HG03135 (cell line): ENCODE results near the gene CEP72.
"Not testable (repeated sequence)": the region's sequence is repeated elsewhere in the genome, so short reads cannot be mapped to it uniquely, and the experiment has no call there.

Experiments used
- ATAC-seq: cut with Tn5 transposase; IDR thresholded peaks from one replicate; pipeline ENCODE4 v1.9.1; 2021; ENCODE audit warnings: mild to moderate bottlenecking, moderate library complexity; ENCODE audit not compliant: unreplicated experiment

The CEP72 gene

DNA sequence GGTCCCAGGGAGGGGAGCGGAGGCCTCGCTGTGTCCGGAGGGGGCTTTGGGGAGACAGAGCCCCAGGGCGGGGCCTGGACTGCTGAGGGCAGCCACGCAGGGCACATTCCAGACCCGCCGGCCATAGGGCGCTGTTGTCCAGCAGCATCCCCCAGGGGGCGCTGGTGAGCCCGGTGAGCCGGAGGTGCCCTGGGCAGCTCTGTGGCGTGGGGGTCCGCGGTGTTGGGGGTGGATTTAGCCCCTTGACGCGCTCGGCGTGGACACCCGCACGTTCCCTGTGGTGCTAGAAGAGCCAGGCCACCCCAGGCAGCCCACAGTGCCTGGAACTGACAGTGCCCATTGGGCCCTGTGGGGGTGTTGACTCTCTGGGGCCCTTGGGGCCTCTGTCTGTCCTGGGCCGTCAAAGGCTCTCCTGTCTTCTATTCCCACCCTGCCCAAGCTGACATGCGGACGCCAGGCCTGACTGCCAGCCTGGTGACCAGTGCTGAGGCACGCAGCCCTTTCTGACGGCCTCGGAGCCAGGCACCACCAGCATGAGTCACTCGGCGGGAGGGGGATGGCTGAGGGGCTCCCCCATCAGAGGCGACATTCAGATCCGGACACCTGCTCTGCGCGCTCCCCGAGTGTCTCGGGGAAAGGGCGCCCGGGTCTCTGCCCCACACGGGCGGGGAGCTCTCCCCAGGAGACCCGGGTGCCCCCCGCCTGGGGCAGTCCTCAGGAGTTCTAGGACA, 57.1 kb downstream of the CEP72 start:
- no peak for ATAC-seq

DNA sequence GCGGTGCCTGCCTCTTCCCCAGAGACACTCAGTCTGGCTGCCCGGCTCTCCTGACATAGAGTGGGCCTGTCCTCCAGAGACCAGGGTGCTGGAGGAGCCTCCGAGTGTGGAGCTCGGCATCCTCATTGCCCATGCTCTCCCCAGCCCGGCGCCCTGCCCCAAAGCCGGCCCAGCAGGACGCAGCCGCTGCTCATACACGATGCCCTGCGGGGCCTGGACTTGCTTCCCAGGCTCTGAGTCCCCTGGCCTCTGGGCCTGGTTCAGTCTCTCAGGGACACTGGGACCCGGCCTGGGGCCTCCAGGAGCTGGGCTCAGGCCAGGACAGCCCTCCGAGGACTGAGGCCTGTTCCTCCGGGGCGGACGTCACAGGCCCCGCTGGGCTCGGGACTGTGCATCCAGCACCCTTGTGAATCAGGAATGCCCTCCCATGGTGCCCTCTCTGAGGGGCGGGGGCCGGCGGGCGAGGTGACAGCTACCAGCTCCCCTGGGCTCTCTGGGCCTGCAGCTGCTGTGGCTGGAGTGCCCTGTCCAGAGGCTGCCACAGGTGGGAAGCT, 57.8 kb downstream of the CEP72 start:
- no peak for ATAC-seq

DNA sequence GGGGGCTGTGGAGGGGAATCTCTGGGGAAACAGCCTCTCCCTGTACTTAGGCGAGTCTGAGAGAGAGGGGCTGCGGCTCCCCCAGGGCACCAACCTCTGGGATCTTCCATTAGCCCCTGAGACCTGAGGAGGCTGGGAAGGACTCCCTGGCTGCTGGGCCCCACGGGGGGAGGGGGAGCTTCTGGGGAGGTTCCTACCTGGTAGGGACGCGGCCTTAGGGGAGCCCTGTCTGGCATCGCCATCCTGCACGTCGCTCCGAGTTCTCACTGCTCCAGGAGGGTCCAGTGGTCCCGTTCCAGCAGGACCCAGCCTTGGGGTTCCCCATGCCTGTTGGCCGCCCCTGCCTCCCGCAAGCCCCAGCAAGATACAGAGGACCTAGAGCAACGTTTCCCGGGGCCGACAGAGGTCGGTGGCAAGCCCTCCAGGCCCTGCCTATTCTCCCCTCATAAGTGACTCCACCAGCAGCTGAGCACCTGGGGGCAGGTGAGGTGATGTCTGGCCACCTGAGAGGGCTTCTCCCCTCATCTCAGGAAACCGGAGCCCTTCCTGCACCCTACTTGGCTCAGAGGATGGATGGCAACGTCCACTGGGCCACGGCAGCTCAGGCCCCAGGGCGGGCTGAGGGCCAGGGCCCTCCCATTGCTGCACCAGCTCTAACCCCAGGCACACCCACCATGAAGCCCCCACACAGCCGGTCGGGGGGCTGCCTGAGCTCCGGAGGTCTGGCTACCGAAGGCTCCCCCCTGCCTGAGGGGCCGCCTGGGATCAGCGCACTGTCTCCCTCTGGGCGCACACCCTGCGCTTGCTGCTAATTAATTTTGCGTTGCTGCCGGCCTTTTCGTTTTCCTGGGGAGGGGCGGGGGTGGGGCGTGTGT, 58.5 kb downstream of the CEP72 start:
- ATAC-seq, result no peak

GRCh38 chr5:671459-672328, 59.6 kb downstream of the CEP72 start:
- no peak for ATAC-seq

DNA sequence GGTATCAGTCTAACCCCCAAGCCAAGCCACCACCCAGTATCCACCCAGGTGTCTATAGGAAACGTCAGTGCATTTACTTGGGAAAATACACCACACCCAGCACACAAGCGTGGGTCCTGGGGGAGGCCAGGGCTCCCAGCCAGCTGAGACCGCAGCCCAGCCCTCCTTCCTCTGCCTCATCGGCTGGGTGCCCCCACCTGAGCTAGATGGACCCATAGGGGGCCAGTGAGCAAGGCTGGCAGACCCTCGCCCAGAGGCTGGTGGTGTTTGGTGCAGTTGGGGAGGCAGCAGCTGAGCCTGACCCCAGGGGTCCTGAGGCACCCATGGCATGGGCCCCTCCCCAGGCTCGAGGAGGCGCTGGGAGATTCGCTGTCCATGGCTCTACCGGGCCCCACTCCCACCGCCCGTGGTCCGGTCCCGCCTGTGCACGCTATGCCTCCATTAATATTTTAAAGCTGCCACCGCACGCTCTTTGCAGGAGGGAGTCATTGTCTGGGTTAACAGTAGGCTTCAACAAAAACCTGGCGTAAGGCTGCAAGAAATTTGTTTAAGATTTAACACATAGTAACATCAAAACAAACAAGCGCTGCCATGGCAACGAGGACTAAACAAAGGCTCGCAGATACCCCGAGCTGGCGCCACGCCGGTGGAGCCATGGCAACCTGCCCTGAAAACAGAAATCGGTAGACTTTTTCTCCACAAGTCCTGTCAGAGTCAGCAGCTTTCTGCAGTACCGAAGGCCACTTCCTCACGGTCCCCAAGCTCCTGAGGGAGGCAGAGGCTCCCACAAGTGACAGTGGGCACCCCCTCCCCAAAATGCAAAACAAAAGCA, 60.4 kb downstream of the CEP72 start:
- ATAC-seq, result no peak

- no peak for ATAC-seq
Measured at GRCh38 chr5:673161-673830, 61.2 kb downstream of the CEP72 start.

DNA sequence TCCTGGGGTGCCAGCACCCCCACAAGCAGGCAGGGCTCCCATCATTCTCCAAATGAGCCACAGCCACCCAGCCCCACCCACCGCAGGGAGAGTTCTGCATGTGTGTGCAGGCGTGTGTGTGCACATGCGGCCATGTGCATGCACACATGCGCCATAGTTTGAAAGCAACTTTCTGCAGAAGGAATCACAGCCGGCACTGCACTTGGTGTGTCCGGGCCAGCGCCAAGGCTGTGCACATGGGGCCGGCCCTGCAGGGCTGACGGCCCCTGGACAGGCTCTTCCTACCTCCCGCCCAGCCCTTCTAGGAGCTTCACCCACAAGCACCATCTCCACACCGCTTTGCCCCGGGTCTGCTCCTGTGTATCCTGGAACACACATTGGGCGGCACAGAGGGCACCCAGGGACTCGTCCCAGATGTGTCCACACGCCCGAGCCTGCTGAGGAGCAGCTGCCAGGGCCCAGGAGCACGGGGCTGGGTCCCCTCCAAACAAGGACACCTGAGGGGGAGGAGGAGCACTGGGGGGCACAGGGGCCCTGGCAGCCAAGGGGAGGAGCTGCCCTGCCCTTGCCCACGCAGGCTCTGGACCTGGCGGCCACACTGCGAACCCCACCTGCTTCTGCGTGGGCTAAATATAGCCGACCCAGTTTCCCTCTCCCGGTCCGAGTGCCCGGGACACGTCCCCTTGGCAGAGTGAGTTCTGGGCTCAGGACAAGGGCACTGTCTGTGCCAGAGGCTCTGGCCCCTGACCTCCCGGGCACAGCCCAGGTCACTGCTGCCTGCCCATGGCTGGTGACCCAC, 61.9 kb downstream of the CEP72 start:
- no peak for ATAC-seq

DNA sequence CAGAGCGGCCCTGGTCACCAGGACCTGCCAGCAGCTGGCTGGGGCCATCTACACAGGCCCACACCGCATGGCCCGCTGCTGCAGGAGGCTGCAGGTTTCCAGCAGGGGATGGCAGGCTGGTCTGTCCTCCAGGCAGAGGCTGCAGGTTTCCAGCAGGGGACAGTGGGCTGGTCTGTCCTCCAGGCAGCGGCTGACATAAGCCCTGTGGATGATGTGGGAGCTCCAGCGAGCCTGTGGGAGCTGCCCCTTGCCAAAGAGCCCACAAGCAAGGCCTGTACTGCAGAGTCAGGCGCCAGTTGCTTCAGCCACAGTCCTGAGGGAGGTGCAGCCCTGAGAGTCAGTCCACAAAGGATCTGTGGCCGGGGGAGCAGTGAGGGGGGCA, 62.5 kb downstream of the CEP72 start:
- no peak for ATAC-seq

DNA sequence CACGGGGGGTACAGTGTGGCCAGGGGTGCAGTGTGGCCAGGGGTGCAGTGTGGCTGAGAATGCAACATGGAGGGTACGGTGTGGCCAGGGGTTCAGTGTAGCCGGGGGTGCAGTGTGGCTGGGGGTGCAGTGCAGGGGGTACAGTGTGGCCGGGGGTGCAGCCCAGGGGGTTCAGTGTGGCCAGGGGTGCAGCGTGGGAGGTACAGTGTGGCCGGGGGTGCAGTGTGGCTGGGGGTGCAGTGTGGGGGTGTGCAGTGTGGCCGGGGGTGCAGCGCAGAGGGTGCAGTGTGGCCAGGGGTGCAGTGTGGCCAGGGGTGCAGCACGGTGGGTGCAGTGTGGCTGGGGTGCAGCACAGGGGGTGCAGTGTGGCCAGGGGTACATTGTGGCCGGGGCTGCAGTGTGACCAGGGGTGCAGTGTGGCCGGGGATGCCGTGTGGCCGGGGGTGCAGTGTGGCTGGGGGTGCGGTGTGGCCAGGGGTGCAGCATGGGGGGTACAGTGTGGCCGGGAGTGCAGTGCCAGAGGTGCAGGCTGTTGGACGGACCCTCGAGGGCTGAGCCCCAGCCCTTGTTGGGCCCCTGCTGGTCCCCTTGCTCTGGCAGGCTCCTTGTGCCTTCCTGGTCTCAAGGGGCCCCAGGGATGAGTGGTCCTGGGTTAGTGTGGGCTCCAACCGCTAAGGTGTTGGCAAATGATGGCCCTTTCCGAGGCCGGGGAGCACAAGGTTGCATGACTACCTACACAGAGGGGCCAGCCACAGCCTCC, 63.2 kb downstream of the CEP72 start:
- no peak for ATAC-seq

DNA sequence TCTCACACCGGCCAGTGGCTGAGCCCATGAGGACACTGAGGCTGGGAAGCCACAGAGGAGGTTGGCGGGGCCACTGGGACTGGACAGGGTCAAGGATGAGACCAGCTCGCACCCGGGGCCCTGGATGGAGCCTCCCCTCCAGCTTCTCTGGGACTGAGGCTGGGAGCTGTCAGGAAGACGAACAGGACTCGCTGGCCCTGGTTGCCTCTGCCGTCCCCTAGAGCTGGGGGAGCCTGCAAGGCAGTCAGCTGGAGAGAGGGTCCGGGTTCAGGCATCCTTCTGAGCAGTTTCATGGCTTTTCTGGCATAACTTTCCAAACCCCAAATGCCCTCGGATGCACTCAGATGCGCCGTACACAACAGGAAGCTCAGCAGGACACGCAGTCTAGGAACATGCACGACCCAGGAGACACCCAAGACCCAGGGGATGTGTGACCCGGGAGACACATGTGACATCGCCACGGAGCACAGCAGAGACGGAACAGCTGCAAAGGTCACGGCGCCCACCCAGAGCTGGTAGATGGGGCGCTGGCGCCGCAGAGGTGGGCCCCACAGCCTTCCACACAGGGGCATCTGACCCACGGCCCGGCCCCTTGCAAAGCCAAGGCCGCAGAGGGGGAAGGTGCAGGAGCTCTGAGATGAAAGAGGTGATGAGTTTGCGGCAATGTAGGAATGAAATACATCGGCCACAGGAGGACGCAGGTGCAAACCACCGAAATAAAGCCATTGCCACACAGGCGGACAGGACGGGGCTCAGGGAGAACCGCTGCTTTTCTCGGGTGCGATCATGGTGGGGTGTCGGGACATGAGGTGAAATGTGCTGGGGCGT, 63.9 kb downstream of the CEP72 start:
- no peak for ATAC-seq

DNA sequence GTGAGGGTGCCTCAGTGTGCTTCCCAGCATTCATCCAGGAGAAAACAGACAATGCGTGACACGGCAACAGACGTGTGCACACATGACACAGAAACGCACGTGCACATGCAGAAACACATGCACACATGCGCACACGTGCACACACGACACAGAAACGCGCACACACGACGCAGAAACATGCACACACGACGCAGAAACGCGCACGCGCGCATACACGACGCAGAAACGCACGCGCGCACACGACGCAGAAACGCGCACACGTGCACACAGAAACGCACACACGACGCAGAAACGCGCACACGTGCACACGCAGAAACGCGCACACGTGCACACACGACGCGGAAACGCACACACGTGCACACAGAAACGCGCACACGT, 64.5 kb downstream of the CEP72 start:
- no peak for ATAC-seq

GRCh38 chr5:677131-678101, 65.3 kb downstream of the CEP72 start:
- ATAC-seq, result no peak

- ATAC-seq, result not testable (repeated sequence)
Measured at GRCh38 chr5:678521-678920, 66.4 kb downstream of the CEP72 start.

DNA sequence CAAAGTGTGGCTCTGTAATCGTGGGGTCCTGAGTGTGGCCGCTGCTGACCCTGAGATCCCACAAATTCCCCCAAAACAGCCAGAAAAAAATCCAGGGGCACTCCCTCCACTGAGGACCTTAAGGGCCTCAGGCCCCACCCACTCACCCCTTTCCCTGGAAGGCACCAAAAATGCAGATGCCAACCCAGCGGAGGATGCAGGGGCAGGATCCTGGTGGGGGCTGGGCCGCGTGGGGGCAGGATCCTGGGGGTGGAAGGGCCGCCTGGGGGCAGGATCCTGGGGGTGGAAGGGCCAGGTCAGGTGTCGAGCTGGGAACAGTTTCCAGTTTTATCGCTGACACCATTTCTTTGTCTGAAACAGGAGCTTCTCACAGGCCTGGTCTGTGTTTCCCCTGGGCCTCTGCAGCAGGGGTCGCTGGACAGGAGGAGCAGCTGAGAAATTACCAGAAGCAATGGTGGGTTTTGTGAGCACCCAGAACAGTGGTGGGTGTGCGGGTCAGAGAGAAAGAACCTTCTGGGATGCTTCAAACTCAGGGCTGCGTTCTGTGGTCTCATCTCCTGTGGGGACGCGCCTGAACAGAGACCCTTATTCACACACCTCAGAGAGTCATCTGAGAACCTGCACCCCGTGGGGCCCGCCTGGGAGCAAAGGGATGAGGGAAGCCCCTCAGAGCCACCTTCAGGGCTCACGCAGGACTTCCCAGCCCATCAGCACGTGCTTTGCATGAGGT, 67.2 kb downstream of the CEP72 start:
- ATAC-seq, result not testable (repeated sequence)

DNA sequence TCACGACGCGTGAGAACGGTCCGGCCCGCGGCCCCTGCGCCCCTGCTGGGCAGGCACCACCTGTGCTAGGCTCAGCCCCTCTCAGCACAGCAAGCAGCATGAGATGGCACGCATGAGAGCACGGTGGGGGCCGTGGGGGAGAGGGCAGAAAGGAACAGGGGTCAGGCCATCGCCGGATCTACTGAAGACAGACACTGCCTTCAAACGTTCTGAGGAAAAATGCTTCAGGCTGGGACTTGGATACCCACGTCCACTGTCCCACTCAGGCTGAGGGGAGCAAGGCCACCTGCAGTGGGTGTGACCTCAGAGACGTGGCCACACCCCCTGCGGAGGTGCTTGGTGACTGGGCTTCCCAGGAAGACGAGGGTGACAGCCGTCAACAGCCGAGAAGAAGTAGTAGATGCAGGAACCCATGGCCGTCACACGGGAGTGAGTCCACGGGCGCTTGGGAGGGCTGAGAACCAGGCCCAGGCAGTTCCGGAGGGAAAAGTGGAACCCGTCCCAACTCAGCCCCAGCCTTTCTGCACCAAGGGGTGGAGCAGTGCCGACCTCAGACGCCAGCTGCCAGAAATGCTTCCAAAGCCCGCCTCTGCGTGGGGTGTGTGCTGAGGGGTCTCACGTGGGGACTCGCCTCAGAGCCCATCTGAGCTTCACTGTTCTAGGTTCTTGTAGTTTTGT, 68.1 kb downstream of the CEP72 start:
- ATAC-seq, result not testable (repeated sequence)
